GM23338 (cell line): ENCODE measurements around the gene MED16.

Experiments
- CREB1 ChIP-seq: fragments of 250-450 bp; sonication (Bioruptor Pico); IDR thresholded peaks from 2 replicates; pipeline ENCODE4 v1.5.0; 2020; ENCODE audit warnings: low read depth, mild to moderate bottlenecking, moderate library complexity
- EZH2 ChIP-seq: fragments of 200-600 bp; sonication (generic); IDR thresholded peaks from one replicate; pipeline ENCODE4 v1.8.0; 2017; ENCODE audit warnings: antibody characterized with exemption, mild to moderate bottlenecking, low read depth; ENCODE audit not compliant: unreplicated experiment
- EZH2phosphoT487 ChIP-seq: fragments of 200-600 bp; sonication (generic); IDR thresholded peaks from one replicate; pipeline ENCODE4 v1.8.1; 2018; ENCODE audit warnings: antibody characterized with exemption; ENCODE audit not compliant: unreplicated experiment
- NANOG ChIP-seq: IDR thresholded peaks from 2 replicates; pipeline ENCODE4 v1.6.1; 2016; ENCODE audit warnings: antibody characterized with exemption, borderline replicate concordance
- POLR2AphosphoS5 ChIP-seq: IDR thresholded peaks from 2 replicates; pipeline ENCODE4 v1.6.1; 2016; ENCODE audit warnings: antibody characterized with exemption, low read depth
- REST ChIP-seq: IDR thresholded peaks from one replicate; pipeline ENCODE4 v1.6.1; 2018; ENCODE audit warnings: antibody characterized with exemption; ENCODE audit not compliant: unreplicated experiment
- ZNF331 ChIP-seq: fragments of 250-450 bp; sonication (Bioruptor Pico); IDR thresholded peaks from 2 replicates; pipeline ENCODE4 v1.5.0; 2020; ENCODE audit warnings: low read depth, mild to moderate bottlenecking, moderate library complexity
- TF ChIP-seq, protein P1 (sequence below), 2 experiments: fragments of 200-600 bp in 1 of 2; sonication (generic) in 1 of 2; conservative IDR thresholded peaks; 2 replicates each; pipeline versions ENCODE4 v1.5.1 to v1.6.1; 2016 to 2017; ENCODE audit warnings: antibody characterized with exemption in 2 of 2, low read depth in 2 of 2, mild to moderate bottlenecking in 2 of 2, moderate library complexity in 1 of 2
- TF ChIP-seq, protein P2 (sequence below): IDR thresholded peaks from 2 replicates; pipeline ENCODE4 v1.6.1; 2016; ENCODE audit warnings: antibody characterized with exemption
- TF ChIP-seq, protein P3 (sequence below): fragments of 250-450 bp; sonication (Bioruptor Pico); IDR thresholded peaks from 2 replicates; pipeline ENCODE4 v1.5.0; 2020; ENCODE audit warnings: mild to moderate bottlenecking, moderate library complexity

DNA sequence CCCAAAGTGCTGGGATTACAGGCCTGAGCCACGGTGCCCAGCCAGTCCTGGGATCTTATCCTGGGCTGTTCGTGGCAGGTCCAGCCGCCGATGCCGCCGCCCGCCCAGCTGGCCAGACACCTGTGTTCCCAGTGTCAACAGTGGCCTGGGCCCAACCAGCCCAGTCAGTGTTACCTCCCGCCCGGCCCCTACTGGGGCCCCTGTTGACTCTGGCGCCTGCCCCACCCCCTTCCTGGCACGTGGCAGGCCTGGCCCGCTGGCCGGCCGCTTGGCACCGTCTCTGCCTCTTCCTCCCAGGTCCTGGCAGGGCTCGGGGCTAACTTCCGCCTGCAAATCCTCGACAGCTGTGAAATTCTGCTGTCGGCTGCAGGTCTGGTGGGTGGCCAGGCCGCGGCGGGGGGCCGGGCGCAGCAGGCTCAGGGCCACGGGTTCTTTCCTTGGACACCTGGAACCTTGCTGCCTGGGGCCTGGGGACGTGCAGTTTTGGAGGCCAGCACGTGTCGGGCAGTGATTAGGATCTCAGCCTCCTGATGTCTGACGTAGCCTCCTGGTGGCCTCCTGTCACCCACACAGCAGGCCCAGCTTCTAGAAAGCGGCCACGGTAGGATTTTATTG is 42.0 kb upstream of the MED16 start:
- TF ChIP-seq REST: no peak
- TF ChIP-seq, protein P1, sequence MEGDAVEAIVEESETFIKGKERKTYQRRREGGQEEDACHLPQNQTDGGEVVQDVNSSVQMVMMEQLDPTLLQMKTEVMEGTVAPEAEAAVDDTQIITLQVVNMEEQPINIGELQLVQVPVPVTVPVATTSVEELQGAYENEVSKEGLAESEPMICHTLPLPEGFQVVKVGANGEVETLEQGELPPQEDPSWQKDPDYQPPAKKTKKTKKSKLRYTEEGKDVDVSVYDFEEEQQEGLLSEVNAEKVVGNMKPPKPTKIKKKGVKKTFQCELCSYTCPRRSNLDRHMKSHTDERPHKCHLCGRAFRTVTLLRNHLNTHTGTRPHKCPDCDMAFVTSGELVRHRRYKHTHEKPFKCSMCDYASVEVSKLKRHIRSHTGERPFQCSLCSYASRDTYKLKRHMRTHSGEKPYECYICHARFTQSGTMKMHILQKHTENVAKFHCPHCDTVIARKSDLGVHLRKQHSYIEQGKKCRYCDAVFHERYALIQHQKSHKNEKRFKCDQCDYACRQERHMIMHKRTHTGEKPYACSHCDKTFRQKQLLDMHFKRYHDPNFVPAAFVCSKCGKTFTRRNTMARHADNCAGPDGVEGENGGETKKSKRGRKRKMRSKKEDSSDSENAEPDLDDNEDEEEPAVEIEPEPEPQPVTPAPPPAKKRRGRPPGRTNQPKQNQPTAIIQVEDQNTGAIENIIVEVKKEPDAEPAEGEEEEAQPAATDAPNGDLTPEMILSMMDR (conservative IDR thresholded peaks at IDR 0.05; ENCODE audit: low read depth in 2 of 2): no peak
- no peak for TF ChIP-seq EZH2
- TF ChIP-seq POLR2AphosphoS5: no peak
- no peak for TF ChIP-seq EZH2phosphoT487
- TF ChIP-seq CREB1 (CRISPR knock-in tag): no peak
- TF ChIP-seq NANOG: no peak
- TF ChIP-seq ZNF331 (CRISPR knock-in tag): no peak
- TF ChIP-seq, protein P2, sequence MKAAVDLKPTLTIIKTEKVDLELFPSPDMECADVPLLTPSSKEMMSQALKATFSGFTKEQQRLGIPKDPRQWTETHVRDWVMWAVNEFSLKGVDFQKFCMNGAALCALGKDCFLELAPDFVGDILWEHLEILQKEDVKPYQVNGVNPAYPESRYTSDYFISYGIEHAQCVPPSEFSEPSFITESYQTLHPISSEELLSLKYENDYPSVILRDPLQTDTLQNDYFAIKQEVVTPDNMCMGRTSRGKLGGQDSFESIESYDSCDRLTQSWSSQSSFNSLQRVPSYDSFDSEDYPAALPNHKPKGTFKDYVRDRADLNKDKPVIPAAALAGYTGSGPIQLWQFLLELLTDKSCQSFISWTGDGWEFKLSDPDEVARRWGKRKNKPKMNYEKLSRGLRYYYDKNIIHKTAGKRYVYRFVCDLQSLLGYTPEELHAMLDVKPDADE: no peak
- TF ChIP-seq, protein P3, sequence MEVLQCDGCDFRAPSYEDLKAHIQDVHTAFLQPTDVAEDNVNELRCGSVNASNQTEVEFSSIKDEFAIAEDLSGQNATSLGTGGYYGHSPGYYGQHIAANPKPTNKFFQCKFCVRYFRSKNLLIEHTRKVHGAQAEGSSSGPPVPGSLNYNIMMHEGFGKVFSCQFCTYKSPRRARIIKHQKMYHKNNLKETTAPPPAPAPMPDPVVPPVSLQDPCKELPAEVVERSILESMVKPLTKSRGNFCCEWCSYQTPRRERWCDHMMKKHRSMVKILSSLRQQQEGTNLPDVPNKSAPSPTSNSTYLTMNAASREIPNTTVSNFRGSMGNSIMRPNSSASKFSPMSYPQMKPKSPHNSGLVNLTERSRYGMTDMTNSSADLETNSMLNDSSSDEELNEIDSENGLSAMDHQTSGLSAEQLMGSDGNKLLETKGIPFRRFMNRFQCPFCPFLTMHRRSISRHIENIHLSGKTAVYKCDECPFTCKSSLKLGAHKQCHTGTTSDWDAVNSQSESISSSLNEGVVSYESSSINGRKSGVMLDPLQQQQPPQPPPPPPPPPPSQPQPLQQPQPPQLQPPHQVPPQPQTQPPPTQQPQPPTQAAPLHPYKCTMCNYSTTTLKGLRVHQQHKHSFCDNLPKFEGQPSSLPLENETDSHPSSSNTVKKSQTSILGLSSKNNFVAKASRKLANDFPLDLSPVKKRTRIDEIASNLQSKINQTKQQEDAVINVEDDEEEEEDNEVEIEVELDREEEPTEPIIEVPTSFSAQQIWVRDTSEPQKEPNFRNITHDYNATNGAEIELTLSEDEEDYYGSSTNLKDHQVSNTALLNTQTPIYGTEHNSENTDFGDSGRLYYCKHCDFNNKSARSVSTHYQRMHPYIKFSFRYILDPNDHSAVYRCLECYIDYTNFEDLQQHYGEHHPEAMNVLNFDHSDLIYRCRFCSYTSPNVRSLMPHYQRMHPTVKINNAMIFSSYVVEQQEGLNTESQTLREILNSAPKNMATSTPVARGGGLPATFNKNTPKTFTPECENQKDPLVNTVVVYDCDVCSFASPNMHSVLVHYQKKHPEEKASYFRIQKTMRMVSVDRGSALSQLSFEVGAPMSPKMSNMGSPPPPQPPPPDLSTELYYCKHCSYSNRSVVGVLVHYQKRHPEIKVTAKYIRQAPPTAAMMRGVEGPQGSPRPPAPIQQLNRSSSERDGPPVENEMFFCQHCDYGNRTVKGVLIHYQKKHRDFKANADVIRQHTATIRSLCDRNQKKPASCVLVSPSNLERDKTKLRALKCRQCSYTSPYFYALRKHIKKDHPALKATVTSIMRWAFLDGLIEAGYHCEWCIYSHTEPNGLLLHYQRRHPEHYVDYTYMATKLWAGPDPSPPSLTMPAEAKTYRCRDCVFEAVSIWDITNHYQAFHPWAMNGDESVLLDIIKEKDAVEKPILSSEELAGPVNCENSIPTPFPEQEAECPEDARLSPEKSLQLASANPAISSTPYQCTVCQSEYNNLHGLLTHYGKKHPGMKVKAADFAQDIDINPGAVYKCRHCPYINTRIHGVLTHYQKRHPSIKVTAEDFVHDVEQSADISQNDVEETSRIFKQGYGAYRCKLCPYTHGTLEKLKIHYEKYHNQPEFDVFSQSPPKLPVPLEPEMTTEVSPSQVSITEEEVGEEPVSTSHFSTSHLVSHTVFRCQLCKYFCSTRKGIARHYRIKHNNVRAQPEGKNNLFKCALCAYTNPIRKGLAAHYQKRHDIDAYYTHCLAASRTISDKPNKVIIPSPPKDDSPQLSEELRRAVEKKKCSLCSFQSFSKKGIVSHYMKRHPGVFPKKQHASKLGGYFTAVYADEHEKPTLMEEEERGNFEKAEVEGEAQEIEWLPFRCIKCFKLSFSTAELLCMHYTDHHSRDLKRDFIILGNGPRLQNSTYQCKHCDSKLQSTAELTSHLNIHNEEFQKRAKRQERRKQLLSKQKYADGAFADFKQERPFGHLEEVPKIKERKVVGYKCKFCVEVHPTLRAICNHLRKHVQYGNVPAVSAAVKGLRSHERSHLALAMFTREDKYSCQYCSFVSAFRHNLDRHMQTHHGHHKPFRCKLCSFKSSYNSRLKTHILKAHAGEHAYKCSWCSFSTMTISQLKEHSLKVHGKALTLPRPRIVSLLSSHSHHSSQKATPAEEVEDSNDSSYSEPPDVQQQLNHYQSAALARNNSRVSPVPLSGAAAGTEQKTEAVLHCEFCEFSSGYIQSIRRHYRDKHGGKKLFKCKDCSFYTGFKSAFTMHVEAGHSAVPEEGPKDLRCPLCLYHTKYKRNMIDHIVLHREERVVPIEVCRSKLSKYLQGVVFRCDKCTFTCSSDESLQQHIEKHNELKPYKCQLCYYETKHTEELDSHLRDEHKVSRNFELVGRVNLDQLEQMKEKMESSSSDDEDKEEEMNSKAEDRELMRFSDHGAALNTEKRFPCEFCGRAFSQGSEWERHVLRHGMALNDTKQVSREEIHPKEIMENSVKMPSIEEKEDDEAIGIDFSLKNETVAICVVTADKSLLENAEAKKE: no peak
